Right hindlimb (tissue), 1 donor: ENCODE data around the gene SZT2.
"Not testable (repeated sequence)": the region's sequence is repeated elsewhere in the genome, so short reads cannot be mapped to it uniquely, and the experiment has no call there.

ENCODE experiments used
- DNase-seq: peaks from one replicate; pipeline ENCODE4 v3.0.0-alpha.2; 2018

The SZT2 gene

GRCh38 chr1:43392702-43393101, 3.0 kb downstream of the SZT2 start:
- no peak for DNase-seq

GRCh38 chr1:43395523-43395922, 5.8 kb downstream of the SZT2 start:
- DNase-seq, result no peak

DNA sequence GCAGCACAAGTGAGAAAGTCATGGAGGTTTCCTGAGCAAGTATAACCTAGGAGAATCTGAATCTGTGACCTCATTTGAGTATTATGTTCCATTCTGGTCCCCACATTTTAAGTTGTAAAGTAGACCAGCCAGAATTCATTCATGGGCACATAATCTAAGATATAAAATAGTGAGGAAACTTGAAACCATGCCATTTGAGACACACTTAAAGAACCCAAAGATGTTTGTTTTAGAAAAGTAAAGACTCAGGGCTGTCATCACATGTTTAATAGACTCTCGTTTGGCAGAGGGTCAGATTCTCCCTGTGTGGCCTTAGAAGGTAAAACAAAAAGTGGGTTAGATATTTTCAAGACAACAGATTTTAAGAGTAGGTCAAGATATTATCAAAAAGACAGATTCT, 6.4 kb downstream of the SZT2 start:
- no peak for DNase-seq

- DNase-seq, result no peak
These were observed 8.5 kb downstream of the SZT2 start for GRCh38 chr1:43398227-43398626.

- not testable (repeated sequence) for DNase-seq
These were observed 10.7 kb downstream of the SZT2 start for GRCh38 chr1:43400441-43400840.

DNA sequence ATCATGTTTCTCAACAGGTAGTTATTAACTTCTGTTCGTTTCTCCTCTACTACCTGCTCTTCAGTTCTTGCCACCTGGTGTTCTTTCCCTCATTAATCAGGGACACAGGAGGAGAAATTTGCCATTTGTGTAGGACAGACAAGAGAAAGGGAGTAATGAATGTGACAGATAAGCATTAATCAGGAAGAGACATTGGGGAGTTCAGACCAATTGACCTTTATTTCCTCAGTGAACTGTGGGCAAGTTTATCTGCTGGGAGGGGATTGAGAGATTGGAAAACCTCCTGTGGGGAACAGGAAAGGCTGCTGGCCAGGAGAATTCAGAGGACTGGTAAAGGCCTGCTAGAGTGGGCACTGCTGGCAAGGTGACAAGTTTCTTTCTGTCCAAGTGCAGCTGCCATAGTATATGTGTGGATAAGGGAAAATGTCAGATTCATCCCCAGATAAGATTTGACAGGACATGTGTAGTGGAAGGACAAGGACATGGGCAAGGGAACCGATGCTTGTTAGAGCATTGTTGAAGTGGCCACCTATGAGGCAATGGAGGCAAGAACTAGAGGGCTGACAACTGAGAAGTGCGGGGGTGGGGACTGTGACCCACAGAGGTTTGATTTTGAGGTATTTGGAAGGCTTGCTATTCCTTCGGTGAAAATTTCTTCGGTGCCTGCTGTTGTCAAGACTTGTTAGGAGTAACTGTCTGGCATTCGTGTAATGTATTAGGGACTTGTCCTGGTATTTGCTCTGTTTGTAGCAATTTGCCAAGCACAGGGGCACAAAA, 12.6 kb downstream of the SZT2 start:
- DNase-seq, result no peak

DNA sequence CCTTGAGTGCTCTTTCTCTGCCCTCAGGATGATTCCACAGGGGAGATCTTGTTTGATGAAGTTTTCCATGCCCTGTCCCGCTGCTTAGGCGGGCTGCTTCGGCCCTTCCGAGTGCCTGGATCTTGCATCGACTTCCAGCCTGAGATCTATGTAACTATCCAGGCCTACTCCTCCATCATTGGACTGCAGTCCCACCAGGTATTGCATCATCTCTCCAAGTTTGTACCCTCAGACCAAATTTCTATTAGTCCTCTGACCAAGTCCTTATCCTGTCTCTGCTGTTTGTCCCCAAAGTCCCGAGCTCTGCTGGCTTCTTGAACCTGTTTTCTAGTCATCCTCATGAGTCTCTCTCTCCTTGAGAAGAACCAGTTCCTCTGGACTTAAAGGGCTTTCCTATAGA, 14.7 kb downstream of the SZT2 start:
- no peak for DNase-seq

DNA sequence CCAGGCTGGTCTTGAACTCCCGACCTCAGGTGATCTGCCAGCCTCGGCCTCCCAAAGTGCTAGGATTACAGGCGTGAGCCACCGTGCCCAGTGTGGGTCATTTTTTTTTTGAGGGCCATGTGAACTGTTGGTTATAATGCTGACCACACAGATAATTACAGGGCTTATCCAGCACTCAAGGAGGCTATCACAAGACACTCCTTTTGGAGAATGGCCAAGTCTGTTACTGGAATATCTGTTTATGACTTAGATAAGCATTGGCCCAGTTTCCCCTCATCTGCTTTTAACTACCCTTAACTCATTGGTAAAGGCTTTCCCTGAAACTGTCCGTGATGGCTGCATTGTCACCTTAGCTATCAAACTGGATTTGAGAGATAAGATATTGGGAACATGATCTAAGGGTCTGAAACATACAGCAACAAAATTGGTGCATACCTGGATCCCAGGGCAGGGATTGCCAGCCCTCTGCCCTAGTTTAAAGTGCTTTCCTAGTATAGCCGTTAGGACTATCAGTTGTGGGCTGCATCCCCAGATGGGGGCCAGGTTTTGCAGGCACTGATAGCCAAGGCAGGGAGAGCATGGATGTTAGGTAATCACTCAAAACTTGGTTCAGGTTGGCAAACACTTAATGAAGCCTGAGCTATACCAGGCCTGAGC, 15.6 kb downstream of the SZT2 start:
- DNase-seq, result no peak

DNA sequence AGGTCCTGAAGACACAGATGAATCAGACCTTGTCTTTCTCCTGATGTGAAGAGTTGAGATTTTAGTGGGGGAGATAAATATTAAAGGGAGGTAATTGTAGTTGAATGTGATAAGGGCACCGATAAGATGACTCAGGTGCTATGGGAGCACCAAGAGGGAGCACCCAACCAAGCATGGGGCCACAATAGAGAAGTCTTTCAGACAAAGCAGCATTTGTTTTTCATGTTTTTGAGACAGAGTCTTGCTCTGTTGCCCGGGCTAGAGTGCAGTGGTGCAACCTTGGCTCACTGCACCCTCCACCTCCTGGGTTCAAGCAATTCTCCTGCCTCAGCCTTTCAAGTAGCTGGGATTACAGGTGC, 16.2 kb downstream of the SZT2 start:
- DNase-seq, result no peak

- no peak for DNase-seq
These were observed 20.9 kb downstream of the SZT2 start for GRCh38 chr1:43410571-43410970.

- not testable (repeated sequence) for DNase-seq
These were observed 23.7 kb downstream of the SZT2 start for GRCh38 chr1:43413426-43413825.

- DNase-seq, result peak; percentile 51
These were observed 25.0 kb downstream of the SZT2 start for GRCh38 chr1:43414634-43415223.

DNA sequence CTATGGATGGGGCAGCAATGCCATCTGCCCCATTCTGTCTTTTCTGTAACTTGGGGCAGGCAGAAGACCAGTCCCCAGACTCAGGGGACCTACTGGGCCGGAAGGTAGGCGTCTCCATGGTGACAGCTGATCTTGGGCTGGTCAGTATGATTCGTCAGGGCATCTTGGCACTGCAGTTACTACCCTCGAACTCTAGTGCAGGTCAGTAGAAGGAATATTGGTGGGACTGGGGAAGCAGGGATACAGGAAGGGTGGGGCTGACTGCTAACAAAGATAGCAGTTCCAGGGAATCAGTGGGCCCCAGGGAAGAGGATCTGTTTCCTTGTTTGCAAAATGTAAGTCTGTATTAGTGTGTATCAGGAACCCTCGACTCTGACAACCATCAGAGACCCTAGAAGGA, 26.2 kb downstream of the SZT2 start:
- no peak for DNase-seq

GRCh38 chr1:43418858-43419257, 29.2 kb downstream of the SZT2 start:
- DNase-seq, result no peak

GRCh38 chr1:43419627-43420425, 30.1 kb downstream of the SZT2 start:
- DNase-seq, result no peak

DNA sequence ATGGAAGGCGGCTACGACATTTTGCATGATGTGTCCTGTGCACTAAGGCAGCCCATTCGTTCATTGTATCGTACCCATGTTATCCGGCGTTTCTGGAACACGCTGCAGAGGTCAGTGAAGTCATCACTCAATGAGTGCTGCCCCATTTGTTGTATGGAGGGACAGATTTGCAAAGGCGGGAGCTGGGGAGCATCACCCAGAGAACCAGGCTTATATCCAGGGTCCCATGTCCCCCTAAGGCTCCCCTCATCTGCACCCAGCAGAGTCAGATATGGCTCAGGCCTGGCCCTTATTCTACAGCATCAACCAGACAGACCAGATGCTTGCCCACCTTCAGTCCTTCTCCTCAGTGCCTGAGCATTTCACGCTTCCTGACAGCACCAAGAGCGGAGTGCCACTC, 31.2 kb downstream of the SZT2 start:
- DNase-seq, result no peak

- no peak for DNase-seq
These were observed 31.7 kb downstream of the SZT2 start for GRCh38 chr1:43421396-43421795.

- no peak for DNase-seq
These were observed 32.5 kb downstream of the SZT2 start for GRCh38 chr1:43421976-43422750.

DNA sequence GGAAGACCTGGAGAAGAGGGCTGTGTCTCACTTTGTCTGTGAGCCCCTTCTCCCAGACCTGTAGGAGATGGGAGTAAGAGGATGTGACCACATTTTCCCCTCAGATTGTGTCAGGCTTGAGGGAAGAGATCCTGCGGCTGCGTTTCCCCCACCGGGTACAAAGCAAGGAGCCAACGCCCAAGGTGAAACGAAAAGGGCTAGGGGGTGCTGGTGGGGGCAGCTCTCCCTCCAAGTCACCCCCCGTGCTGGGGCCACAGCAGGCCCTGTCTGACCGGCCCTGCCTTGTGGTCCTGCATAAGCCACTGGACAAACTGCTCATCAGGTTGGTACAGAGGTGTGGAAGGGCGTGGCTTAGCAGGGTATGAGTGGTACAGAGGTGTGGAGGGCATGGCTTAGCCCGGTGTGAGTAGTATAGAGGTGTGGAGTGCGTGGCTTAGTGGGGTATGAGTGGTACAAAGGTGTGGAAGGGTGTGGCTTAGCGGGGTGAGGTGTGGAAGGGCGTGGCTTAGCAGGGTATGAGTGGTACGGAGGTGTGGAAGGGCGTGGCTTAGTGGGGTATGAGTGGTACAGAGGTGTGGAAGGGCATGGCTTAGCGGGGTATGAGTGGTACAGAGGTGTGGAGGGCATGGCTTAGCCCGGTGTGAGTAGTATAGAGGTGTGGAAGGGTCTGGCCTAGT, 33.4 kb downstream of the SZT2 start:
- no peak for DNase-seq

DNA sequence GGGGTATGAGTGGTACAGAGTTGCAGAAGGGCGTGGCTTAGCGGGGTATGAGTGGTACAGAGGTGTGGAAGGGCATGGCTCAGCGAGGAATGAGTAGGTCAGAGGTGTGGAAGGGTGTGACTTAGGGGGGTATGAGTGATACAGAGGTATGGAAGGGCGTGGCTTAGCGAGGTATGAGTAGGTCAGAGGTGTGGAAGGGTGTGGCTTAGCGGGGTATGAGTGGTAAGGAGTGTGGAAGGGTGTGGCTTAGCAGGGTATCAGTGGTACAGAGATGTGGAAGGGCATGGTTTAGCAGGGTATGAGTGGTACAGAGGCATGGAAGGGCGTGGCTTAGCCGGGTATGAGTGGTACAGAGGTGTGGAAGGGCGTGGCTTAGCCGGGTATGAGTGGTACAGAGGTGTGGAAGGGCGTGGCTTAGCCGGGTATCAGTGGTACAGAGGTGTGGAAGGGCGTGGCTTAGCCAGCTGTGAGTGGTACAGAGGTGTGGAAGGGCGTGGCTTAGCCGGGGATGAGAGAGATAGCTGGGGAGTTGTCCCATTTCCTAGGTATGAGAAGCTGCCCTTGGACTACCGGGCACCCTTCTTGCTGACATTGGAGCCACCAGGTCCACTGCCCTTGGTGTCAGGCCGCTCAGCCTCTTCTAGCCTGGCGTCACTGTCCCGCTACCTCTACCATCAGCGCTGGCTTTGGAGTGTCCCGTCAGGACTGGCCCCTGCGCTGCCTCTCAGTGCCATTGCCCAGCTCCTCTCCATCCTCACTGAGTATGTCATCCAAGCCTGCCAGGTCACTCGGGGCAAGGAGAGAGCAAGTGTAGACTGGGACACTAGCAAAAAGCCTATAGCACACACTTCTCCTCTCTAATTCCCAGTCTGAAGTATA, 34.2 kb downstream of the SZT2 start:
- peak; percentile 1 for DNase-seq

DNA sequence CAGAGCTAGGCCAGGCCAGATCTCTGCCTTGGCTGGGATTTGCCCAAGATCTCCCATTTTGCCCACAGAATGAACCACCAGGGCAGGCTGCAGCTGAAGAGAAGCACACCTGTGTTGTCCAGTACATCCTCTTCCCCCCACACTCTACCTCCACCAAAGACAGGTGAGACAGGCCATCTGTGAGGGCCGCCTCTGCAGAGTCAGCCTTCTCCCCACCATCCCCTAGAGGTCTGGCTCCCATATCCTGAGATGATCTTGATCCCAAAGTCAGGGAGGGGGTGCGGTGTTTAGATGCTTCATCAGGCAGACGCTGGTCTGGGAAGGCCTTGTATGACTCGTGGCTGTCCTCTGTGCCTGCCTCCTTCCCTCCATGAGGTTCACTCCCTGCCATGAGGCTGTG, 35.3 kb downstream of the SZT2 start:
- DNase-seq, result peak; percentile 0
